Right renal pelvis (tissue), 4 donors: ENCODE data around the gene SLC7A8. TPM values are rescaled to one million over a fixed set of nuclear protein-coding genes. Genes with fewer than 3 reads are reported as not detected.
"Not testable (repeated sequence)": the region's sequence is repeated elsewhere in the genome, so short reads cannot be mapped to it uniquely, and the experiment has no call there.

Experiments used
- DNase-seq, 4 donors: peaks; one replicate each; pipeline ENCODE4 v3.0.0-alpha.2; 2013; ENCODE audit warnings: low read depth in 4 of 4, low spot score in 3 of 4, missing footprints in 1 of 4
- polyA plus RNA-seq, 4 donors: library from polyadenylated mRNA; unstranded; fragments of 120-200 nt; gene quantifications; one replicate each; pipeline ENCODE4 v1.2.1, GENCODE V29; 2013; ENCODE audit not compliant: insufficient read length in 4 of 4

Gene SLC7A8
- polyA plus RNA-seq, 4 donors, result 88.7 to 100 (median 95.3) TPM

GRCh38 chr14:23117371-23118020 lies 66.0 kb downstream of the SLC7A8 start:
- no peak for DNase-seq

- DNase-seq, result no peak
Measured at GRCh38 chr14:23115918-23116317, 67.5 kb downstream of the SLC7A8 start.

GRCh38 chr14:23115039-23115731 lies 68.3 kb downstream of the SLC7A8 start:
- no peak for DNase-seq

- DNase-seq, result no peak
Measured at GRCh38 chr14:23114669-23115038, 68.8 kb downstream of the SLC7A8 start.

- DNase-seq, result no peak
Measured at GRCh38 chr14:23114120-23114458, 69.4 kb downstream of the SLC7A8 start.

- DNase-seq, result no peak
Measured at GRCh38 chr14:23113431-23114119, 69.9 kb downstream of the SLC7A8 start.

GRCh38 chr14:23112359-23113178 lies 70.9 kb downstream of the SLC7A8 start:
- no peak for DNase-seq

GRCh38 chr14:23110579-23111365 lies 72.7 kb downstream of the SLC7A8 start:
- DNase-seq, result no peak

- DNase-seq, result no peak
Measured at GRCh38 chr14:23109769-23110168, 73.7 kb downstream of the SLC7A8 start.

- not testable (repeated sequence) for DNase-seq
Measured at GRCh38 chr14:23108169-23108568, 75.3 kb downstream of the SLC7A8 start.

GRCh38 chr14:23107620-23108019 lies 75.8 kb downstream of the SLC7A8 start:
- not testable (repeated sequence) for DNase-seq

- DNase-seq, result no peak
Measured at GRCh38 chr14:23106747-23107045, 76.8 kb downstream of the SLC7A8 start.

GRCh38 chr14:23105348-23105824 lies 78.1 kb downstream of the SLC7A8 start:
- no peak for DNase-seq

GRCh38 chr14:23104591-23105347 lies 78.7 kb downstream of the SLC7A8 start, which contains the start of gene CIROP:
Gene CIROP, minus strand, starts transcription at chr14:23104989. Its CDS starts 69 bp downstream, at chr14:23104920.
- no peak for DNase-seq

GRCh38 chr14:23104070-23104590 lies 79.3 kb downstream of the SLC7A8 start:
- no peak for DNase-seq

GRCh38 chr14:23103581-23103980 lies 79.9 kb downstream of the SLC7A8 start:
- no peak for DNase-seq

- no peak for DNase-seq
Measured at GRCh38 chr14:23102801-23103200, 80.7 kb downstream of the SLC7A8 start.

GRCh38 chr14:23101986-23102625 lies 81.4 kb downstream of the SLC7A8 start:
- no peak for DNase-seq
